ENCODE results near the gene PTPN11.
"Not testable (repeated sequence)": the region's sequence is repeated elsewhere in the genome, so short reads cannot be mapped to it uniquely, and the experiment has no call there.

The PTPN11 gene

GRCh38 chr12:112450725-112451124, 32.0 kb downstream of the PTPN11 start:
- no peak for DNase-seq
- TF ChIP-seq POLR2A (IDR thresholded peaks at IDR 0.05; ENCODE audit: low read length): no peak
- TF ChIP-seq GATA1 (IDR thresholded peaks at IDR 0.05; ENCODE audit: low read depth, low read length): no peak

GRCh38 chr12:112456029-112456428, 37.3 kb downstream of the PTPN11 start:
- no peak for DNase-seq
- no peak for TF ChIP-seq GATA1 (IDR thresholded peaks at IDR 0.05; ENCODE audit: low read depth, low read length)
- no peak for TF ChIP-seq POLR2A (IDR thresholded peaks at IDR 0.05; ENCODE audit: low read length)

GRCh38 chr12:112457142-112457541, 38.4 kb downstream of the PTPN11 start:
- DNase-seq: not testable (repeated sequence)

DNA sequence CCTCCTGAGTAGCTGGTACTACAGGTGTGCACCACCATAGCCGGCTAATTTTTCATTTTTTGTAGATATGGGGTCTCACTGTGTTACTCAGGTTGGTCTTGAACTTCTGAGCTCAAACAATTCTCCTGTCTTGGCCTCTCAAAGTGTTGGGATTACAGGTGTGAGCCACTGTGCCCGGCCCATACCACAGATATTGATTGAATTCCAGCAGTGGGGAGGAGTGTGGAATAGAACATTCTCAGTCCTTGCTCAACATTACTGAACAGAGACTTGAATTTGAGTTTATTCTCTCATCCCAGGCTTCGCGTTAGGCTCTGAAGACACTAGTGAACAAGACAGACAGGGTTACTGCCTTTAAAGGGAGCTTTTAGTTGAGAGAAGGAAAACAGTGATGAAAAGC, 39.6 kb downstream of the PTPN11 start:
- TF ChIP-seq GATA1 (IDR thresholded peaks at IDR 0.05; ENCODE audit: low read depth, low read length) (no peak), POLR2A (IDR thresholded peaks at IDR 0.05; ENCODE audit: low read length) (no peak)
- DNase-seq: no peak

- no peak for TF ChIP-seq GATA1 (IDR thresholded peaks at IDR 0.05; ENCODE audit: low read depth, low read length)
- no peak for TF ChIP-seq POLR2A (IDR thresholded peaks at IDR 0.05; ENCODE audit: low read length)
- no peak for DNase-seq
Measured at GRCh38 chr12:112458751-112459150, 40.0 kb downstream of the PTPN11 start.

DNA sequence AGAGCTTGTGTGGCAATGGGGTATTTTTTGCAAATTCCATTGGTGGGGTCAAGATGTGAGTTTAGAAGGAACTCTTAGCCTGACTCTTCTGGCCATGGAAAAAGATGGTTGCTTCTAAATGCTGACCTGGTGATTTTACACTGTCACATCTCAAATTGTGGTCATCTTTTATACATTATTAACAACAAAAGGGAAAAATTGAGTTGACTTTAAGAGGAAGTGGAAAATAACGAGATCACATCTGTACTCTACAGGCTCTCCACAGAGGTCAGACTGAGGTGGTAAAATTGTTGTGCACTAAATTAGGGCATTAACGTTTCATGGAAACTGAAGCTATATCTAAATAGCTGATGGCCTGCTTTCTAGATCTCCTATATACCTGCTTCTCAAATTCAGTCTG, 44.7 kb downstream of the PTPN11 start:
- DNase-seq: no peak
- TF ChIP-seq POLR2A (IDR thresholded peaks at IDR 0.05; ENCODE audit: low read length) (no peak), GATA1 (IDR thresholded peaks at IDR 0.05; ENCODE audit: low read depth, low read length) (no peak)

DNA sequence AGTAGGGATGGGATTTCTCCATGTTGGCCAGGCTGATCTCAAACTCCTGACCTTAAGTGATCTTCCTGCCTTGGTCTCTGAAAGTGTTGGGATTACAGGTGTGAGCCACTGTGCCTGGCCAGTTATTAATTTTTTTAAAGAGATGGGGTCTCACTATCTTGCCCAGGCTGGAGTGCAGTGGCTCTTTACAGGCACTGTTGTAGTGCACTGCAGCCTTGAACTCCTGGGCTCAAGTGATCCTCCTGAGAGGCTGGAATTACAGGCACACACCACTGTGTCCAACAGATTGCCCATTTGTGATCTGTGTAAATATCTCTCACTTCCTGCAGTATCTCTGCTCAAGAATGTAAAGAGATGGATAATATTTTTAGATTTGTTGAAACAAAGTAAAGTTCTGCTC, 45.9 kb downstream of the PTPN11 start:
- TF ChIP-seq GATA1 (IDR thresholded peaks at IDR 0.05; ENCODE audit: low read depth, low read length) (no peak), POLR2A (IDR thresholded peaks at IDR 0.05; ENCODE audit: low read length) (no peak)
- DNase-seq: no peak

DNA sequence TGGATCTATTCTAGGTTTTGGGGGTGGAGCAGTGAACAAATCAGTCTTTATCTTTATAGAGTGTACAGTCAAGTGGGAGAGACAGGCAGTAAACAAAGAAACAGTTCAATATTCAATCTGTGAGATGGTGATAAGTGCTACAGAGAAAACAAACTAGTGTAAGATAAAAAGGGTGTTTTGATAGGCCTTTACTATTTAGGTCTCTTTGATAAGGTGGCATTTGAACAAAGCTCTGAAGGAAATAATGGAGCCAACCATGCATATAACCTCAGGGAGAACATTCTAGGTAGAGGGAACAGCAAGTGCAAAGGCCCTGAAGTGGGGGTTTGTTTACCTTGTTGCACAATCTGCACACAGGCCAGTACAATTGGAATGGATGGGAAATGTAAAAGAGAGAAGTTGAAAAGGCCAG, 47.3 kb downstream of the PTPN11 start:
- DNase-seq: peak in 1 of 2 experiments; percentile 45
- no peak for TF ChIP-seq GATA1 (IDR thresholded peaks at IDR 0.05; ENCODE audit: low read depth, low read length)
- TF ChIP-seq POLR2A (IDR thresholded peaks at IDR 0.05; ENCODE audit: low read length): no peak

DNA sequence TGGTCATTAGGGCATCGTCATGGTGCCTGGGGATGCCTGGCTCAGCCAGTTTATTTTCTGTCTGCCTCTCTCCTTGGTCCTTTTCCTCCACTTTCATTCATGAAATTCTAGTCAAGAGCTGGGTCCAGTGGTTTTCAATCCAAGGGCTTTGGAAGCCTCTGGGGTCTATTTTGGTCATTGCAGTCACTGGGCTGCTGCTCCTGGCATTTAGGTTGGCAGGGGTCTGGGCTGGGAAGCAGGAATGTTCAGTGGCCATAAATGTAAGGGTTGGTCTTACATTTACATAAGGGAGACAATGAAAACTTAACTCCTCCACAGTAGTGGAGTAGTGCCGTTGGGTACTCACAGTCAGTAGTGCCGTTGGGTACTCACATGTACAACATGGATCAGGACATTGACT, 48.1 kb downstream of the PTPN11 start:
- no peak for TF ChIP-seq POLR2A (IDR thresholded peaks at IDR 0.05; ENCODE audit: low read length)
- no peak for TF ChIP-seq GATA1 (IDR thresholded peaks at IDR 0.05; ENCODE audit: low read depth, low read length)
- no peak for DNase-seq

DNA sequence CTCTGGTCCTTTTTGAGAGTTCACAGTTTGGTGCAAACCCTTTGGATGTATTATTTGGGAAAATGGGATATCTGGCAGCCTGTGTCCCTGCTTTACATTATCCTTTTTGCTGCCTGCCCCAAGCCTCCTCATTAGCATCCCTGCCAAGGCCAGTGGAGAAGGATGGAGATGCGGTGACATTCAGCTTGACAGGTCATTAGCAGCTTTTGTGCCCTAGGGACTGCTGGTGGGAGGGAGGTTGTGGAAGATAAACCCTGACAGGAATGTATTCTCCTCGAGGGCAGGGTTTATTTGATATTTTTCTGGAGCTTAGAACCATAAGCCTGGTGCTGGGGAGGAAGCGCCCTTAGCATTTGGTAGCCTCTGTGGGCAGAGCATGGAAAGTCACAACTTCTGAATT, 49.3 kb downstream of the PTPN11 start:
- TF ChIP-seq POLR2A (IDR thresholded peaks at IDR 0.05; ENCODE audit: low read length) (no peak), GATA1 (IDR thresholded peaks at IDR 0.05; ENCODE audit: low read depth, low read length) (no peak)
- no peak for DNase-seq

- DNase-seq: peak in 1 of 2 experiments; percentile 6
- no peak for TF ChIP-seq POLR2A (IDR thresholded peaks at IDR 0.05; ENCODE audit: low read length)
- TF ChIP-seq GATA1 (IDR thresholded peaks at IDR 0.05; ENCODE audit: low read depth, low read length): no peak
Measured at GRCh38 chr12:112473056-112473455, 54.3 kb downstream of the PTPN11 start.

- TF ChIP-seq POLR2A (IDR thresholded peaks at IDR 0.05; ENCODE audit: low read length) (no peak), GATA1 (IDR thresholded peaks at IDR 0.05; ENCODE audit: low read depth, low read length) (no peak)
- DNase-seq: no peak
Measured at GRCh38 chr12:112479413-112479812, 60.7 kb downstream of the PTPN11 start.

DNA sequence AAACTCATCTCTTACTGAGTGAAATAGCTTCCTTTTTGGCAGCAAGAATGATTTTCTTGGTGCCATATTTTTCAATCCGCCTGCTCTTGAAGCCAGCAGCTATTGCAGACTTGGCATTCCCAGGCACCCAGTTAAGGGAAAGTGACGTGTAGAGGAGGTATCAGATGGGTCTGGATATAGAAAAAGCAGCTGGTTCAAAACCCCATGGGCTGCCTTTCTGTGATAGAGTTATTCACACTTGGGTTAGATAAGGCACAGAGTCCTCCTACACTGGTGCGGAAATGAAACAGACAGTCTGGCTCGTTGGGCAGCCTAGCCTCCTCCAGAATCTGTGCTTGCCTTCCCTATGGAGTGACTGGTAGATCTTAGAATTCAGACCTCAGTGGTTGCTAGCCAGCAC, 62.2 kb downstream of the PTPN11 start:
- no peak for TF ChIP-seq GATA1 (IDR thresholded peaks at IDR 0.05; ENCODE audit: low read depth, low read length)
- no peak for TF ChIP-seq POLR2A (IDR thresholded peaks at IDR 0.05; ENCODE audit: low read length)
- no peak for DNase-seq

DNA sequence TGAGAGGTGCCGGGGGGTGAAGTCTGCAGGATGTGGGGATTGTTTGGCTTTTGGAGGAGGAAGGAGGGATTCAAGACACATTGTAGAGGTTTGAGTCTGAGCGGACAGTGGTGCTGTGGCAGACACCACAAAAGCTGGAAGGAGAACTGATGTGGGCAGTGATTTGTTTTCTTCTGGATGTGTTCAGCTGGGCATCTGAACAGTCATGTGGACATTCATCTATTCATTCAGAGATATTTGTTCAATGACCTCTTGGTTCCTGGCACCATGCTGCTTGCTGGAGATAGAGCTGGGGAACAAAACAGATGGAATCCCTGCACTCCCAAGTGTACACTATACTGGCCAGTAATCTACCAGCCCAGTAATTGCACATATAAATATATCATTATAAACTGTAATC, 64.0 kb downstream of the PTPN11 start:
- TF ChIP-seq GATA1 (IDR thresholded peaks at IDR 0.05; ENCODE audit: low read depth, low read length): no peak
- TF ChIP-seq POLR2A (IDR thresholded peaks at IDR 0.05; ENCODE audit: low read length): no peak
- no peak for DNase-seq

DNA sequence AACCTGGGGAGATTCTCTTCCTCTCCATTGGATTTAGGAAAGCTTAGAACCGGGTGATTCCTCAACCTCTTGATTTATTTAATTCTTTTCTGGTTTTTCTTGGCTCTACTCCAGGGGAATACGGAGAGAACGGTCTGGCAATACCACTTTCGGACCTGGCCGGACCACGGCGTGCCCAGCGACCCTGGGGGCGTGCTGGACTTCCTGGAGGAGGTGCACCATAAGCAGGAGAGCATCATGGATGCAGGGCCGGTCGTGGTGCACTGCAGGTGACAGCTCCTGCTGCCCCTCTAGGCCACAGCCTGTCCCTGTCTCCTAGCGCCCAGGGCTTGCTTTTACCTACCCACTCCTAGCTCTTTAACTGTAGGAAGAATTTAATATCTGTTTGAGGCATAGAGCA, 67.6 kb downstream of the PTPN11 start:
- DNase-seq: no peak
- TF ChIP-seq POLR2A (IDR thresholded peaks at IDR 0.05; ENCODE audit: low read length): no peak
- TF ChIP-seq GATA1 (IDR thresholded peaks at IDR 0.05; ENCODE audit: low read depth, low read length): no peak

DNA sequence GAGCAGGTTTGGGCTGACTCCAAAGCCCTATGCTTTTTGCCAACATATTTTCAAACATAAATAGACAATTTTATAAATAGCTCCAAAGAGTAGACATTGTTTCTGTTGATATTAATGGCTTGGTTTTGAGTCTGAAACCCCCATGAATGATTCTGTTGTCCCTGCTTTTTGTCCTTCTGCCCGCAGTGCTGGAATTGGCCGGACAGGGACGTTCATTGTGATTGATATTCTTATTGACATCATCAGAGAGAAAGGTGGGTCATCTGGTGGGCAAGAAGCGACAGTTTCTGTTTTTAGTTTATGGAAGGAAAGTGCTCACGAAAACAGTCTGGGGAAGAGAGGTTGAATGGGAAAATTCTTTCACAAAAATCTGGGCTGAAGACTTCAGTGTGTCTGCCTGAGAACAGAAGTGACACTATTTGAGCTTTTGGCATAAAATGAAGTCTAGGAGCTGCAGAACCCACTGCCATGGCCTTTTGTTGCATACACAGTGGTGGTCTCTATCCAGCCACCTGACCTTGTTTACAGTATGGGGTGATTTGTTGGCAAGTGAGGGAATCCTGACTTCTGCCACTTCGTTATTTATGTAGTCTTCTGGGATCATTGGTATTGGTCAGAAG, 69.6 kb downstream of the PTPN11 start:
- TF ChIP-seq GATA1 (IDR thresholded peaks at IDR 0.05; ENCODE audit: low read depth, low read length): no peak
- no peak for TF ChIP-seq POLR2A (IDR thresholded peaks at IDR 0.05; ENCODE audit: low read length)
- DNase-seq: no peak

Measured in erythroblast (primary cell).